B cell (primary cell): ENCODE results near the gene TBX15. TPM values are rescaled to one million over a fixed set of nuclear protein-coding genes. Genes with fewer than 3 reads are reported as not detected.

Experiments used
- ATAC-seq: fragments of 200-7000 bp; cut with Tn5 transposase; one replicate; pipeline ENCODE4 v1.10.0; 2021; ENCODE audit warnings: low read depth, mild to moderate bottlenecking, moderate number of reproducible peaks, moderate library complexity
- CTCF ChIA-PET: fragments of 350-600 bp; sonication (Branson Sonifier 250); formaldehyde crosslinking; loops from one replicate; lab custom pipeline; 2021; ENCODE audit warnings: antibody characterized with exemption, inconsistent platforms; lab: Charles Lee
- POLR2A ChIA-PET: fragments of 350-600 bp; sonication (Branson Sonifier 250); formaldehyde crosslinking; loops from one replicate; lab custom pipeline; 2021; ENCODE audit warnings: antibody characterized with exemption; lab: Charles Lee
- DNase-seq: peaks from one replicate; pipeline ENCODE4 v3.0.0; 2013
- H2AFZ ChIP-seq: 2 replicates; pipeline ENCODE4 v1.6.1; 2012; ENCODE audit warnings: mild to moderate bottlenecking, low read depth, low read length; ENCODE audit not compliant: insufficient read depth, poor library complexity, severe bottlenecking
- H3K27ac ChIP-seq, 2 donors: 1 replicate in 1 of 2; 2 replicates in 1 of 2; pipeline ENCODE4 v1.5.1; 2012 to 2013; ENCODE audit warnings: low read length in 2 of 2, mild to moderate bottlenecking in 2 of 2, moderate library complexity in 1 of 2
- H3K27me3 ChIP-seq, 4 experiments: fragments of 200-600 bp in 1 of 4; sonication (generic) in 1 of 4; replicated peaks in 1 of 4; 1 replicate in 2 of 4; 2 replicates in 2 of 4; pipeline versions ENCODE4 v1.6.1 to v1.7.0; 2013 to 2016; ENCODE audit warnings: low read length in 3 of 4, mild to moderate bottlenecking in 2 of 4, mixed read lengths in 1 of 4, moderate library complexity in 1 of 4; ENCODE audit not compliant: insufficient read depth in 4 of 4, control insufficient read depth in 3 of 4; ENCODE audit errors: control extremely low read depth in 1 of 4
- H3K36me3 ChIP-seq, 2 experiments: replicated peaks in 1 of 2; 1 replicate in 1 of 2; 2 replicates in 1 of 2; pipeline versions ENCODE4 v1.6.1 to v1.7.1; 2013; ENCODE audit warnings: low read length in 1 of 2; ENCODE audit not compliant: insufficient read depth in 2 of 2, control insufficient read depth in 1 of 2; ENCODE audit errors: control extremely low read depth in 1 of 2, extremely low read depth in 1 of 2
- H3K4me1 ChIP-seq, 2 donors: fragments of 200-600 bp in 1 of 2; sonication (generic) in 1 of 2; 1 replicate in 1 of 2; 2 replicates in 1 of 2; pipeline versions ENCODE4 v1.5.1 to v1.6.1; 2013 to 2017; ENCODE audit warnings: low read length in 2 of 2; ENCODE audit not compliant: control insufficient read depth in 2 of 2, insufficient read depth in 2 of 2
- H3K4me2 ChIP-seq: replicated peaks from 2 replicates; pipeline ENCODE3; 2012; ENCODE audit warnings: mild to moderate bottlenecking, low read depth, low read length; ENCODE audit not compliant: poor library complexity, severe bottlenecking
- H3K4me3 ChIP-seq, 5 experiments: fragments of 200-600 bp in 1 of 5; sonication (generic) in 1 of 5; 1 replicate in 3 of 5; 2 replicates in 2 of 5; pipeline versions ENCODE4 v1.5.1 to v1.7.0; 2011 to 2016; ENCODE audit warnings: low read length in 4 of 5, mild to moderate bottlenecking in 4 of 5, low read depth in 2 of 5, control low read depth in 1 of 5, moderate library complexity in 1 of 5; ENCODE audit not compliant: insufficient read depth in 1 of 5; ENCODE audit errors: control extremely low read depth in 1 of 5, extremely low read depth in 1 of 5
- H3K79me2 ChIP-seq: fragments of 200-600 bp; sonication (generic); one replicate; pipeline ENCODE4 v1.6.0; 2016; ENCODE audit warnings: low read length; ENCODE audit not compliant: control insufficient read depth, insufficient read depth
- H3K9ac ChIP-seq: fragments of 200-600 bp; sonication (generic); 2 replicates; pipeline ENCODE4 v1.6.1; 2017; ENCODE audit warnings: mild to moderate bottlenecking, low read length, moderate library complexity
- H3K9me3 ChIP-seq, 3 donors: one replicate each; pipeline versions ENCODE4 v1.6.1 to v1.7.1; 2013; ENCODE audit warnings: low read length in 2 of 3; ENCODE audit not compliant: control insufficient read depth in 2 of 3, insufficient read depth in 1 of 3; ENCODE audit errors: control extremely low read depth in 1 of 3
- H4K20me1 ChIP-seq: 2 replicates; pipeline ENCODE4 v1.6.0; 2012; ENCODE audit warnings: mild to moderate bottlenecking, low read length; ENCODE audit not compliant: insufficient read depth, control insufficient read depth, poor library complexity, severe bottlenecking
- H3K27ac Mint-ChIP-seq: one replicate; pipeline ENCODE4 v1.8.0; 2021; ENCODE audit warnings: mixed read lengths
- H3K27me3 Mint-ChIP-seq: one replicate; pipeline ENCODE4 v1.8.0; 2021; ENCODE audit warnings: mixed read lengths
- H3K4me1 Mint-ChIP-seq: one replicate; pipeline ENCODE4 v1.8.0; 2021; ENCODE audit warnings: mixed read lengths
- H3K4me3 Mint-ChIP-seq: one replicate; pipeline ENCODE4 v1.8.0; 2021; ENCODE audit warnings: mixed read lengths
- H3K9me3 Mint-ChIP-seq: one replicate; pipeline ENCODE4 v1.8.0; 2022; ENCODE audit warnings: mixed read lengths; ENCODE audit not compliant: insufficient read depth
- EZH2 ChIP-seq: IDR thresholded peaks from 2 replicates; pipeline ENCODE4 v1.6.1; 2012; ENCODE audit warnings: borderline replicate concordance, low read depth, mild to moderate bottlenecking, moderate library complexity, low read length; ENCODE audit not compliant: insufficient read depth, poor library complexity, severe bottlenecking
- WGBS: methylation state at CpG from one replicate; pipeline ENCODE4 v1.1.5; 2013; ENCODE audit warnings: missing lambda C conversion rate; ENCODE audit not compliant: insufficient coverage; 5-methylcytosine and 5-hydroxymethylcytosine counted together
- intact Hi-C: fragments of 100-400 bp; cut with micrococcal nuclease; formaldehyde crosslinking; loops from one replicate; pipeline ENCODE4 v1.10.0; 2022
- polyA plus RNA-seq: library from polyadenylated mRNA; depleted of rRNA; stranded (reverse); fragments of >200 nt; gene quantifications from 2 replicates; pipeline ENCODE4 v1.2.3, GENCODE V29; 2012
- total RNA-seq, 2 donors: library from RNA; stranded (reverse); fragments of 120-200 nt in 1 of 2; gene quantifications; 1 replicate in 1 of 2; 2 replicates in 1 of 2; pipeline versions ENCODE4 v1.2.3 to v1.2.4, GENCODE V29; 2013 to 2022
- TF ChIP-seq, protein P1 (sequence below): fragments of 200-600 bp; IDR thresholded peaks from one replicate; pipeline ENCODE4 v1.8.0; 2022; ENCODE audit warnings: antibody characterized with exemption, mild to moderate bottlenecking

Gene TBX15
- total and polyA plus RNA-seq, 2 donors (not counting 1 experiment from before 2014, with no cell fraction given) = 0.03 to 0.15 TPM

DNA sequence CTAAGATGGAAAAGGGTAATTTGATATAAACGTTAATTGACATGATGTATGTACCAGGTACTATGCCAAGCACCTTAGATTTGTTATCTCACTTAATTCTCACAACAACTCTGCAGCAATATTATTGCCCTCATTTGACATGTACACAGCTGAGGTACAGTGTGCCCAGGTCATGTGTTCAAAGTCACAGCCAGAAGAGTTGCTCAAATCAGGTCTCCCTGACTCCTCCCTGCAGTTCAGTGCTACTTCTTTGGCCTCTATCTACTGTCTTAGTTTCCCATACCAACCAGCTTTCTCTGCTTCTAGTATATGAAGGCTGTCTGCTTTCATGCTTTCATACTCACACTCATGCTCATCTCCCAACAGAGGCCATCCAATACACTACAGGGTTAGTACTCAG lies 15.1 kb downstream of the TBX15 start:
- intact Hi-C loops = no loop called here
- Histone ChIP-seq H3K36me3 (no peaks in the 10 kb centered on the region), H2AFZ (no peak overlapping the region), H3K79me2 (no peaks in the 10 kb centered on the region), H3K4me2 (no peak overlapping the region), H3K9ac (no peak overlapping the region), H3K4me3 (no peak overlapping the region), H3K9me3 (peaks cover 0 to 2% (median 0%) of the 10 kb centered on the region in 3 donors), H3K4me1 (no peaks in the 10 kb centered on the region), H3K27me3 (peaks cover 0 to 30% (median 8%) of the 10 kb centered on the region in 4 experiments), H4K20me1 (no peaks in the 10 kb centered on the region), H3K27ac (no peak overlapping the region)
- TF ChIP-seq EZH2 = no peak
- TF ChIP-seq, protein P1, sequence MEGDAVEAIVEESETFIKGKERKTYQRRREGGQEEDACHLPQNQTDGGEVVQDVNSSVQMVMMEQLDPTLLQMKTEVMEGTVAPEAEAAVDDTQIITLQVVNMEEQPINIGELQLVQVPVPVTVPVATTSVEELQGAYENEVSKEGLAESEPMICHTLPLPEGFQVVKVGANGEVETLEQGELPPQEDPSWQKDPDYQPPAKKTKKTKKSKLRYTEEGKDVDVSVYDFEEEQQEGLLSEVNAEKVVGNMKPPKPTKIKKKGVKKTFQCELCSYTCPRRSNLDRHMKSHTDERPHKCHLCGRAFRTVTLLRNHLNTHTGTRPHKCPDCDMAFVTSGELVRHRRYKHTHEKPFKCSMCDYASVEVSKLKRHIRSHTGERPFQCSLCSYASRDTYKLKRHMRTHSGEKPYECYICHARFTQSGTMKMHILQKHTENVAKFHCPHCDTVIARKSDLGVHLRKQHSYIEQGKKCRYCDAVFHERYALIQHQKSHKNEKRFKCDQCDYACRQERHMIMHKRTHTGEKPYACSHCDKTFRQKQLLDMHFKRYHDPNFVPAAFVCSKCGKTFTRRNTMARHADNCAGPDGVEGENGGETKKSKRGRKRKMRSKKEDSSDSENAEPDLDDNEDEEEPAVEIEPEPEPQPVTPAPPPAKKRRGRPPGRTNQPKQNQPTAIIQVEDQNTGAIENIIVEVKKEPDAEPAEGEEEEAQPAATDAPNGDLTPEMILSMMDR = no peak
- no peaks in the 10 kb centered on the region for H3K9me3 Mint-ChIP-seq
- DNase-seq = no peak
- H3K4me3 Mint-ChIP-seq = no peak overlapping the region
- no peaks in the 10 kb centered on the region for H3K4me1 Mint-ChIP-seq
- no CpG with 5 or more reads among the region's 1 CpG for WGBS
- peaks cover 53% of the 10 kb centered on the region for H3K27me3 Mint-ChIP-seq
- ATAC-seq = no peak
- ChIA-PET CTCF (no interaction called here), POLR2A (no interaction called here)
- no peak overlapping the region for H3K27ac Mint-ChIP-seq

DNA sequence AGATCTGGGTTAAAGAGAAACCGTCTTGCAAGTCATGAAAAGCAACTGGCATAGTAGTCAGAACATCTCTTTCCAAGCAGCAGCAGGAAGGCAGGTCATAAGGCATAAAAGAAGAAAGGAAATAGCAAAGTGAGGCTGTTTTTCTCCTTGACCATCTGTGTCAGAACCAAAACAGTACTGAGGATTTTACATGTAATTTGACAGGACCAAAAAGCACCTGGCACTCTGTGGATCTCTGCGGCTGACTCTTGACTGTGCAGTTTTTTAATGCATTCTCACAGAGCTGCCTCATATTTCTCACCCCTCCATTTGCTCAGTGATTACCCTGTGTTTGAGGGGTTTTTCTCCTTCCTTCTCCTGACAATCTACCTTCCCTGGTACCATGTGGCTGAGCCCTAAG lies 17.7 kb downstream of the TBX15 start:
- no peak for ATAC-seq
- Histone ChIP-seq H4K20me1 (no peaks in the 10 kb centered on the region), H3K9me3 (peaks cover 0 to under 1% (median 0%) of the 10 kb centered on the region in 3 donors), H3K4me2 (no peak overlapping the region), H3K4me3 (no peak overlapping the region), H3K79me2 (no peaks in the 10 kb centered on the region), H2AFZ (no peak overlapping the region), H3K27ac (no peak overlapping the region), H3K27me3 (peaks cover 0 to 13% (median 3%) of the 10 kb centered on the region in 4 experiments), H3K9ac (no peak overlapping the region), H3K4me1 (no peaks in the 10 kb centered on the region), H3K36me3 (no peaks in the 10 kb centered on the region)
- Mint-ChIP-seq H3K9me3 (no peaks in the 10 kb centered on the region), H3K4me1 (no peaks in the 10 kb centered on the region), H3K4me3 (no peak overlapping the region), H3K27me3 (peaks cover 46% of the 10 kb centered on the region), H3K27ac (no peak overlapping the region)
- ChIA-PET CTCF (no interaction called here), POLR2A (no interaction called here)
- TF ChIP-seq, protein P1 = no peak
- TF ChIP-seq EZH2 = no peak
- DNase-seq = no peak
- intact Hi-C loops = no loop called here
- 83% methylated on average over 1 of the region's 2 CpGs for WGBS
